GM23248 (cell line): ENCODE results near the gene IKBKG.

Experiments
- EZH2 ChIP-seq: fragments of 200-600 bp; sonication (generic); IDR thresholded peaks from 2 replicates; pipeline ENCODE4 v1.6.1; 2018; ENCODE audit warnings: antibody characterized with exemption, mild to moderate bottlenecking; ENCODE audit not compliant: insufficient read depth, poor library complexity, severe bottlenecking
- EZH2phosphoT487 ChIP-seq: fragments of 200-600 bp; sonication (generic); IDR thresholded peaks from 2 replicates; pipeline ENCODE4 v1.6.1; 2018; ENCODE audit warnings: antibody characterized with exemption, moderate library complexity, mild to moderate bottlenecking, low read depth; ENCODE audit not compliant: insufficient read depth

DNA sequence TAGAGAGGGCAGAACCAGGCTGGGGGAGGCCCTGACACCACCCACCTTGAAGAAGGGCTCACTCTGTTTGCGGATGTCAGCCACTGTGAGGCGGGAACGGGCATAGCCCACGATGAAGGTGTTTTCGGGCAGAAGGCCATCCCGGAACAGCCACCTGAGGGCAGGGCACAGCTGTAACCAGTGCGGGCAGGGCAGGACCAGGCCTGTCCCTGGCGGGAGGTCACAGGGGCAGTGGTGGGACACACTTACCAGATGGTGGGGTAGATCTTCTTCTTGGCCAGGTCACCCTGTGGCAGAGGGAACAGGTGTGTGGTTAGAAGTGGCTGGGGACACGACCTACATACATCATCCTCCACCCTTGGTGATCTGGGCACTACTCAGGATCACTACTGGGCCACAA is 11.5 kb upstream of the IKBKG start:
- TF ChIP-seq EZH2phosphoT487 (no peak), EZH2 (no peak)
